Measurements from ENCODE around the gene UBTD1. TPM values are rescaled to one million over a fixed set of nuclear protein-coding genes. Genes with fewer than 3 reads are reported as not detected.
"Not testable (repeated sequence)": the region's sequence is repeated elsewhere in the genome, so short reads cannot be mapped to it uniquely, and the experiment has no call there.

The UBTD1 gene
- total RNA-seq, 1 donor from 2014 or later, result 11.6 TPM

- no peak overlapping the region for H3K4me3 Mint-ChIP-seq
Measured at GRCh38 chr10:97474918-97475317, 23.8 kb upstream of the UBTD1 start.

GRCh38 chr10:97475936-97476594 lies 22.7 kb upstream of the UBTD1 start:
- DNase-seq (ENCODE audit: extremely low spot score, unreplicated experiment), result no peak
- TF ChIP-seq CTCF (conservative IDR thresholded peaks at IDR 0.05), result no peak
- H3K27ac Mint-ChIP-seq, result no peak overlapping the region
- H3K9me3 Mint-ChIP-seq, result no peaks in the 10 kb centered on the region
- H3K36me3 Mint-ChIP-seq, result peaks cover 35% of the 10 kb centered on the region
- no peaks in the 10 kb centered on the region for H3K4me1 Mint-ChIP-seq (ENCODE audit: unreplicated experiment)
- no peaks in the 10 kb centered on the region for H3K27me3 Mint-ChIP-seq
- H3K4me3 Mint-ChIP-seq, result no peak overlapping the region

More at GRCh38 chr10:97474918-97475317, 23.8 kb upstream of the UBTD1 start:
- Mint-ChIP-seq H3K4me1 (ENCODE audit: unreplicated experiment) (no peaks in the 10 kb centered on the region), H3K27me3 (no peaks in the 10 kb centered on the region), H3K9me3 (no peaks in the 10 kb centered on the region), H3K27ac (no peak overlapping the region), H3K36me3 (peaks cover 33% of the 10 kb centered on the region)
- no peak for TF ChIP-seq CTCF (conservative IDR thresholded peaks at IDR 0.05)
- DNase-seq (ENCODE audit: extremely low spot score, unreplicated experiment), result no peak

- not testable (repeated sequence) for H3K4me1 Mint-ChIP-seq (ENCODE audit: unreplicated experiment); H3K27me3 Mint-ChIP-seq; DNase-seq (ENCODE audit: extremely low spot score, unreplicated experiment); H3K27ac Mint-ChIP-seq; H3K9me3 Mint-ChIP-seq; H3K4me3 Mint-ChIP-seq
- peaks cover 33% of the 10 kb centered on the region for H3K36me3 Mint-ChIP-seq
Measured at GRCh38 chr10:97479410-97479809, 19.3 kb upstream of the UBTD1 start.

DNA sequence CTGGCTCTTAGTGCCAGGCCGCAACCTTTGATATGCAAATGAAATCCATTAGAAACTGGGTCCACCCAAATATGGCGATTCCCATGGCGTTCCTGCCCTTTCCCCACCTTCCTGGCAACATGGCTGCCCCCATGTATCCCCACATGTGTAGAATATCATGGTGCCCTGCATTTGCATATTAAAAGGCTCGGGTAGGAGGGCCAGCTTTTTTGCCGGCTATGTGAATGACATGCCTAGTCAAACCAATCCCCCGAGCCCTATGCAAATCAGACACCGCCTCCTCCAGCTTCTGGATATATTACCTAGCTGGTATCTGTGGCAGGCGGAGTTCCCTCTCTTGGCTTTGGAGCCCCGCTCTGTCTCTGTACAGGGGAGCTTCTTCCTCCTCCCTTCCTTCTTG lies 18.8 kb upstream of the UBTD1 start:
- H3K36me3 Mint-ChIP-seq, result peaks cover 30% of the 10 kb centered on the region
- no peak overlapping the region for H3K4me3 Mint-ChIP-seq
- TF ChIP-seq CTCF (conservative IDR thresholded peaks at IDR 0.05), result no peak
- H3K9me3 Mint-ChIP-seq, result no peaks in the 10 kb centered on the region
- H3K27me3 Mint-ChIP-seq, result no peaks in the 10 kb centered on the region
- H3K27ac Mint-ChIP-seq, result no peak overlapping the region
- H3K4me1 Mint-ChIP-seq (ENCODE audit: unreplicated experiment), result no peaks in the 10 kb centered on the region
- DNase-seq (ENCODE audit: extremely low spot score, unreplicated experiment), result no peak

GRCh38 chr10:97481071-97481470 lies 17.7 kb upstream of the UBTD1 start:
- H3K27me3 Mint-ChIP-seq, result no peaks in the 10 kb centered on the region
- H3K27ac Mint-ChIP-seq, result peak overlapping the region; percentile 41
- TF ChIP-seq CTCF (conservative IDR thresholded peaks at IDR 0.05), result no peak
- H3K36me3 Mint-ChIP-seq, result peaks cover 27% of the 10 kb centered on the region
- no peaks in the 10 kb centered on the region for H3K4me1 Mint-ChIP-seq (ENCODE audit: unreplicated experiment)
- H3K9me3 Mint-ChIP-seq, result no peaks in the 10 kb centered on the region
- no peak overlapping the region for H3K4me3 Mint-ChIP-seq
- no peak for DNase-seq (ENCODE audit: extremely low spot score, unreplicated experiment)

GRCh38 chr10:97482381-97482780 lies 16.3 kb upstream of the UBTD1 start:
- Mint-ChIP-seq H3K9me3 (no peaks in the 10 kb centered on the region), H3K36me3 (peaks cover 21% of the 10 kb centered on the region), H3K4me1 (ENCODE audit: unreplicated experiment) (no peaks in the 10 kb centered on the region), H3K27ac (no peak overlapping the region), H3K4me3 (no peak overlapping the region), H3K27me3 (no peaks in the 10 kb centered on the region)
- no peak for DNase-seq (ENCODE audit: extremely low spot score, unreplicated experiment)
- TF ChIP-seq CTCF (conservative IDR thresholded peaks at IDR 0.05), result no peak

All from type B pancreatic cell (in vitro differentiated cells).